Subcutaneous adipose tissue (tissue), 4 donors: ENCODE data around the gene DCUN1D2. TPM values are rescaled to one million over a fixed set of nuclear protein-coding genes. Genes with fewer than 3 reads are reported as not detected.

ENCODE experiments used
- CTCF ChIP-seq: fragments of 450-650 bp; IDR thresholded peaks from one replicate; pipeline ENCODE4 v1.5.1; 2016; ENCODE audit warnings: low read depth, mild to moderate bottlenecking, control low read depth, antibody characterized with exemption, moderate library complexity
- total RNA-seq, 4 donors: library from RNA; depleted of rRNA; stranded (reverse); fragments of >200 nt; gene quantifications; one replicate each; pipeline ENCODE4 v1.1.0, GENCODE V29; 2016

Gene DCUN1D2
- total RNA-seq, 4 donors from 2014 or later: 15.1 to 22.2 (median 18.8) TPM

- TF ChIP-seq CTCF: no peak
These were observed 38.0 kb downstream of the DCUN1D2 start for GRCh38 chr13:113452466-113452865.

- TF ChIP-seq CTCF: no peak
These were observed 38.5 kb downstream of the DCUN1D2 start for GRCh38 chr13:113451951-113452421.

- no peak for TF ChIP-seq CTCF
These were observed 40.7 kb downstream of the DCUN1D2 start for GRCh38 chr13:113449693-113450347.

GRCh38 chr13:113448885-113449692 is 41.4 kb downstream of the DCUN1D2 start:
- TF ChIP-seq CTCF: no peak

- no peak for TF ChIP-seq CTCF
These were observed 42.0 kb downstream of the DCUN1D2 start for GRCh38 chr13:113448545-113448884.

- TF ChIP-seq CTCF: no peak
These were observed 42.9 kb downstream of the DCUN1D2 start for GRCh38 chr13:113447596-113447995.

- no peak for TF ChIP-seq CTCF
These were observed 44.0 kb downstream of the DCUN1D2 start for GRCh38 chr13:113446488-113446854.
